Endothelial cell of umbilical vein (primary cell): Measurements from ENCODE around the gene FOXP4.

ENCODE experiments used
- CTCF ChIP-seq, 2 donors: IDR thresholded peaks; 1 replicate in 1 of 2; 2 replicates in 1 of 2; pipeline ENCODE4 v1.5.1; 2011; ENCODE audit warnings: low read length in 2 of 2, mild to moderate bottlenecking in 2 of 2, moderate library complexity in 2 of 2, control low read depth in 1 of 2, inconsistent platforms in 1 of 2, low read depth in 1 of 2; ENCODE audit not compliant: insufficient read depth in 1 of 2; ENCODE audit errors: extremely low read depth in 1 of 2
- EZH2 ChIP-seq: IDR thresholded peaks from 2 replicates; pipeline ENCODE4 v1.6.1; 2012; ENCODE audit warnings: borderline replicate concordance, low read depth, mild to moderate bottlenecking, moderate library complexity, low read length, inconsistent platforms; ENCODE audit not compliant: severe bottlenecking
- POLR2A ChIP-seq: IDR thresholded peaks from 2 replicates; pipeline ENCODE4 v1.6.1; 2012; ENCODE audit warnings: low read depth, mild to moderate bottlenecking, control low read depth, low read length
- POLR2AphosphoS5 ChIP-seq: IDR thresholded peaks from 2 replicates; pipeline ENCODE4 v1.6.1; 2012; ENCODE audit warnings: low read depth, mild to moderate bottlenecking, control low read depth, low read length, moderate library complexity; ENCODE audit not compliant: insufficient read depth
- TF ChIP-seq, protein P1 (sequence below): IDR thresholded peaks from 2 replicates; pipeline ENCODE4 v1.6.1; 2011; ENCODE audit not compliant: insufficient read depth, insufficient read length

DNA sequence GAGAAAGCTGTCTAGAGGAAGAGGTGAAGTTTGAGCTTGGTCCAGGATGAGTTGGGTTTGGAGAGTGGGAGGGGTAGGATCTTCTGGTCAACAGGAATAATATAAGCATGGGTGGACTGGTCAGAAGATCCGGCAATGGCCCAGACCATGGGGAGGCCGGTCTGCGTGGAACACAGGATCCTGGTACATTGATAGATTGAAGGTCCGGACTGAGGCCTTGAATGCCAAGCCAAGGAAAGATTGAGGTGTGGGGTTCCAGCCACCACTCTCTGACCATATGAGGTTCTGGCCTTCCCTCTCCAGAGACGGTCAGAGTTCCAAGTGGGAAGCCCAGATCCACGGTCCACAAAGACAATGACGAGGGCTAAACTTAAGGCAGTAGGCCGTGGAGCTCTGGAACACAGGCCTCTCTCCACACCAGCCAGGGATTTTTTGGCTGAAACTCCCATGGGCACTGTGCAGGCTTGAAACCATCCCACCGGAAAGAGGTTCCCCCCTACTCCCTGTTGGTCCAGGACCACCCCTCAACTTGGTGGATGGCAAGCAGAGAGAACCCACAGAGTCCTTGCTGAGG is 95.3 kb downstream of the FOXP4 start:
- TF ChIP-seq EZH2 (no peak), CTCF (IDR thresholded peaks at IDR 0.05; ENCODE audit: extremely low read depth in 1 of 2, insufficient read depth in 1 of 2, low read depth in 1 of 2, low read length in 2 of 2) (no peak), POLR2AphosphoS5 (no peak), POLR2A (no peak)
- TF ChIP-seq, protein P1, sequence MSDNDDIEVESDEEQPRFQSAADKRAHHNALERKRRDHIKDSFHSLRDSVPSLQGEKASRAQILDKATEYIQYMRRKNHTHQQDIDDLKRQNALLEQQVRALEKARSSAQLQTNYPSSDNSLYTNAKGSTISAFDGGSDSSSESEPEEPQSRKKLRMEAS: no peak
